Stimulated activated CD8-positive, alpha-beta memory T cell treated with anti-CD3 and anti-CD28 coated beads, Interleukin-15, amount 100 ng/mL, for 1 hour (primary cell): ENCODE measurements around the gene KLF13.

Experiments used
- DNase-seq: peaks from one replicate; pipeline ENCODE4 v3.0.0-alpha.2; 2020; ENCODE audit warnings: low read depth

The KLF13 gene

GRCh38 chr15:31332681-31333071, 6.0 kb downstream of the KLF13 start:
- no peak for DNase-seq

- DNase-seq, result no peak
Measured at GRCh38 chr15:31333119-31333518, 6.5 kb downstream of the KLF13 start.

- DNase-seq, result no peak
Measured at GRCh38 chr15:31333820-31334219, 7.2 kb downstream of the KLF13 start.

- no peak for DNase-seq
Measured at GRCh38 chr15:31335989-31336592, 9.5 kb downstream of the KLF13 start.

GRCh38 chr15:31336593-31337295, 10.1 kb downstream of the KLF13 start:
- DNase-seq, result no peak

GRCh38 chr15:31337352-31338031, 10.9 kb downstream of the KLF13 start:
- no peak for DNase-seq

GRCh38 chr15:31338318-31338878, 11.8 kb downstream of the KLF13 start:
- no peak for DNase-seq

- DNase-seq, result no peak
Measured at GRCh38 chr15:31338879-31339557, 12.4 kb downstream of the KLF13 start.

GRCh38 chr15:31339558-31339895, 12.9 kb downstream of the KLF13 start:
- DNase-seq, result no peak

GRCh38 chr15:31340047-31340446, 13.4 kb downstream of the KLF13 start:
- DNase-seq, result no peak

GRCh38 chr15:31340592-31340991, 14.0 kb downstream of the KLF13 start:
- DNase-seq, result no peak

- no peak for DNase-seq
Measured at GRCh38 chr15:31341071-31341470, 14.4 kb downstream of the KLF13 start.

- DNase-seq, result no peak
Measured at GRCh38 chr15:31341496-31342195, 15.0 kb downstream of the KLF13 start.

GRCh38 chr15:31342381-31342780, 15.7 kb downstream of the KLF13 start:
- no peak for DNase-seq

- DNase-seq, result no peak
Measured at GRCh38 chr15:31342781-31343626, 16.4 kb downstream of the KLF13 start.

GRCh38 chr15:31343831-31344230, 17.2 kb downstream of the KLF13 start:
- DNase-seq, result no peak

- no peak for DNase-seq
Measured at GRCh38 chr15:31344266-31344665, 17.6 kb downstream of the KLF13 start.

- DNase-seq, result no peak
Measured at GRCh38 chr15:31344823-31345605, 18.4 kb downstream of the KLF13 start.

GRCh38 chr15:31345606-31346366, 19.2 kb downstream of the KLF13 start:
- DNase-seq, result no peak
